Liver (tissue), 3 donors: ENCODE measurements around the gene ATXN1.

Source experiments
- CTCF ChIP-seq: fragments of 150-350 bp; IDR thresholded peaks from 2 replicates; pipeline ENCODE4 v1.5.1; 2017; ENCODE audit warnings: improper control_type of control experiment, low read depth, low read length; ENCODE audit not compliant: missing input control
- GABPA ChIP-seq, 2 donors: IDR thresholded peaks in 1 of 2; conservative IDR thresholded peaks in 1 of 2; 2 replicates each; pipeline ENCODE4 v1.6.1; 2016; ENCODE audit warnings: antibody characterized with exemption in 2 of 2, mild to moderate bottlenecking in 1 of 2, moderate library complexity in 1 of 2
- MAX ChIP-seq: IDR thresholded peaks from 2 replicates; pipeline ENCODE4 v1.6.1; 2016; ENCODE audit warnings: antibody characterized with exemption
- RAD21 ChIP-seq, 2 donors: IDR thresholded peaks; 2 replicates each; pipeline ENCODE4 v1.6.1; 2016; ENCODE audit warnings: antibody characterized with exemption in 2 of 2, mild to moderate bottlenecking in 2 of 2
- SP1 ChIP-seq: IDR thresholded peaks from 2 replicates; pipeline ENCODE4 v1.6.1; 2018; ENCODE audit warnings: antibody characterized with exemption, mild to moderate bottlenecking
- TAF1 ChIP-seq: conservative IDR thresholded peaks from 2 replicates; pipeline ENCODE4 v1.6.1; 2016; ENCODE audit warnings: antibody characterized with exemption, mild to moderate bottlenecking
- YY1 ChIP-seq: IDR thresholded peaks from 2 replicates; pipeline ENCODE4 v1.6.1; 2016; ENCODE audit warnings: antibody characterized with exemption, mild to moderate bottlenecking
- donor health status: healthy.
- donor health status: healthy.

- TF ChIP-seq CTCF (no peak), RAD21 (IDR thresholded peaks at IDR 0.05) (no peak), SP1 (no peak), GABPA (IDR thresholded peaks at IDR 0.05 in 1 of 2, conservative IDR thresholded peaks at IDR 0.05 in 1 of 2) (no peak), TAF1 (no peak), MAX (no peak), YY1 (no peak)
These were observed 264.1 kb downstream of the ATXN1 start for GRCh38 chr6:16496991-16497801.
